Urinary bladder (tissue), 4 donors: Measurements from ENCODE around the gene UFD1. TPM values are rescaled to one million over a fixed set of nuclear protein-coding genes. Genes with fewer than 3 reads are reported as not detected.
"Not testable (repeated sequence)": the region's sequence is repeated elsewhere in the genome, so short reads cannot be mapped to it uniquely, and the experiment has no call there.

ENCODE experiments used
- DNase-seq: peaks from one replicate; pipeline ENCODE4 v3.0.0-alpha.2; 2015; ENCODE audit errors: extremely low spot score
- H3K27ac ChIP-seq: one replicate; pipeline ENCODE4 v1.5.1; 2013; ENCODE audit warnings: low read depth, mild to moderate bottlenecking, moderate library complexity
- H3K36me3 ChIP-seq: one replicate; pipeline ENCODE4 v1.6.1; 2013; ENCODE audit warnings: mild to moderate bottlenecking, moderate library complexity; ENCODE audit not compliant: insufficient read depth
- H3K4me1 ChIP-seq: one replicate; pipeline ENCODE4 v1.6.1; 2013; ENCODE audit warnings: mild to moderate bottlenecking, moderate library complexity; ENCODE audit not compliant: insufficient read depth
- H3K4me3 ChIP-seq: one replicate; pipeline ENCODE4 v1.5.1; 2013; ENCODE audit warnings: low read depth, low read length
- WGBS: extraction: QIAGEN DNeasy Blood & Tissue Kit; methylation state at CpG from one replicate; pipeline ENCODE4 v1.1.7; 2013; 5-methylcytosine and 5-hydroxymethylcytosine counted together
- polyA plus RNA-seq: library from polyadenylated mRNA; stranded (reverse); fragments of 200-250 nt; gene quantifications from one replicate; pipeline ENCODE4 v1.2.3, GENCODE V29; 2013
- total RNA-seq: library from RNA; depleted of rRNA; stranded (reverse); fragments of >200 nt; gene quantifications from one replicate; pipeline ENCODE4 v1.2.3, GENCODE V29; 2014
- donor health status: healthy with polysubstance abuse.
- donor health status: healthy.

The UFD1 gene
- total and polyA plus RNA-seq, 2 donors = 32.6 to 69.8 TPM

DNA sequence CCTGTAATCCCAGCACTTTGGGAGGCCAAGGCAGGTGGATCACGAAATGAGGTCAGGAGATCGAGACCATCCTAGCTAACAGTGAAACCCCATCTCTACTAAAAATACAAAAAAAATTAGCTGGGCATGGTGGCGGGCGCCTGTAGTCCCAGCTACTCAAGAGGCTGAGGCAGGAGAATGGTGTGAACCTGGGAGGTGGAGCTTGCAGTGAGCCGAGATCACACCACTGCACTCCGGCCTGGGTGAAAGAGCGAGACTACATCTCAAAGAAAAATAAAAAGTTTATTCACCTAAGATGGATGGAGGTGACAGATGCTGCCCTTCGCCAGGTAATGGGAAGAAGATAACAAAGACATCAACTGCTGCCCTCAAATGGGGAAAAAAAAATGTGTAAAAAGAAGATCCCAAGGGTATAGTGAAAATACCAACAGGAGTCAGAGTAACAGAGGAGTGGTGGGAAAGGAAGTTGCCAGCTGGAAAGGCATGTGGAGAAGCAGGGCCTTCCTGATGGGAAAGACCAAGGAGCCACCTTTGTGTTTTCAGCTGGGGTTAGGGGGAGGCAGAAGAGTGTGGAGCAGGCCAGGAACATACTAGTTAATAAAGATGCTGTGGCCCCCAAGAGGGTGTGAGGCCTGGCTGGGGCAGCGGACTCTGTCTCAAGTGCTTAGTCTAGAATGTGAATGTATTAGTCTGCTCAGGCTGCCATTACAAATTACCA is 42.4 kb downstream of the UFD1 start:
- not testable (repeated sequence) for H3K4me3 ChIP-seq, DNase-seq, H3K27ac ChIP-seq, H3K4me1 ChIP-seq, H3K36me3 ChIP-seq
- 90% methylated on average over 9 of the region's 9 CpGs for WGBS

DNA sequence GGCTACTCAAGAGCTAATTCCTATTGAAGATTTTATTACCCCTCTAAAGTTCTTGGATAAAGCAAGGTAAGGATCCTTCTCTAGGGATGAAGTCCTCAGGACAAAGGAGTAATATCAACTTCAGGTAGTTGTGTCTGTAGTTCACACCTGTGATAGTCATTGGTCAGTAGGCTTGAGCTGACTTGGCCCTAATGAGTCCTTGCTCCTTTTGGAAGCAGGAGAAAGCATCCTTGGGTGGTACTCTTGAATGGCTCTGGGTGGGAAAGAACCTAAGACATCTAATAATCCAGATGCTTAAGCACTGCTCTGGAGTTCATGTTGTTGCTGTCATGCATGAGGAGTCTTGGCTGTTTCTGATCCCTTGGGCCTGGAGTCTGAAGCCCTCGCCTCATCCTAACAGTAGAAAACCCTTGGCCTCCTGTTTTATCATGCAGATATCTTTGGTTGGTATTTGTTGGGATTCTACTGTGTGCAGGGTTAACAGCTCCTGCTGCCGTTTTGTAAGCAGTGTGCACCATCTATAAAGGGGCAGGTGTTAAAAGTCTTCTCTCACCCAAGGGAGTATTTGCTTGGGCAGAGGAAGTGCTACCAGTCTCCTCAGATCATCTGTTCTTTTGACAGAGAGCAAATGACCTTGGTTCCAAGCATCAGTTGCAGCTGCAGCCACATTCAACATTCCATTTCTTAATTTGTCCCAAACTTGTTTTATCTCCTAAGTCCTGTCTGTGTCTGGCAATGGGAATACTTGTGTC is 44.0 kb downstream of the UFD1 start:
- H3K36me3 ChIP-seq = no peaks in the 10 kb centered on the region
- no peaks in the 10 kb centered on the region for H3K4me1 ChIP-seq
- H3K27ac ChIP-seq = no peak overlapping the region
- H3K4me3 ChIP-seq = no peak overlapping the region
- DNase-seq = no peak
- WGBS = 86% methylated on average over 2 of the region's 2 CpGs

DNA sequence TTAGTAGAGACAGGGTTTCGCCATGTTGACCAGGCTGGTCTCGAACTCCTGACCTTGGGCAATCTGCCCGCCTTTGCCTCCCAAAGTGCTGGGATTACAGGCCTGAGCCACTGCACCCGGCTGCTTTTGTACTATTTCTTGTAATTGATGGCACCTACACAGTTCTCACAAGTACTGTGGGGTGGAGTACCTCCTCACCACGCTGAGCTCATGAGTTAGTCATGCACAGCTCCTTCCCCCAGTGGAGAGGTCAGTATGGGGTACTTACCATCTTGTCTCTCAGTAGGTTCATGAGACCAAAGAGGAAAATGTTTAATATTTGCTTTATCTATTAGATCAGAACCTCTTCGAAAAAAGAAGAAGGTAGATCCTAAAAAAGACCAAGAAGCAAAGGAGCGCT is 44.6 kb downstream of the UFD1 start:
- DNase-seq = no peak
- Histone ChIP-seq H3K4me1 (no peaks in the 10 kb centered on the region), H3K27ac (no peak overlapping the region), H3K36me3 (no peaks in the 10 kb centered on the region), H3K4me3 (no peak overlapping the region)
- 97% methylated on average over 7 of the region's 7 CpGs for WGBS

DNA sequence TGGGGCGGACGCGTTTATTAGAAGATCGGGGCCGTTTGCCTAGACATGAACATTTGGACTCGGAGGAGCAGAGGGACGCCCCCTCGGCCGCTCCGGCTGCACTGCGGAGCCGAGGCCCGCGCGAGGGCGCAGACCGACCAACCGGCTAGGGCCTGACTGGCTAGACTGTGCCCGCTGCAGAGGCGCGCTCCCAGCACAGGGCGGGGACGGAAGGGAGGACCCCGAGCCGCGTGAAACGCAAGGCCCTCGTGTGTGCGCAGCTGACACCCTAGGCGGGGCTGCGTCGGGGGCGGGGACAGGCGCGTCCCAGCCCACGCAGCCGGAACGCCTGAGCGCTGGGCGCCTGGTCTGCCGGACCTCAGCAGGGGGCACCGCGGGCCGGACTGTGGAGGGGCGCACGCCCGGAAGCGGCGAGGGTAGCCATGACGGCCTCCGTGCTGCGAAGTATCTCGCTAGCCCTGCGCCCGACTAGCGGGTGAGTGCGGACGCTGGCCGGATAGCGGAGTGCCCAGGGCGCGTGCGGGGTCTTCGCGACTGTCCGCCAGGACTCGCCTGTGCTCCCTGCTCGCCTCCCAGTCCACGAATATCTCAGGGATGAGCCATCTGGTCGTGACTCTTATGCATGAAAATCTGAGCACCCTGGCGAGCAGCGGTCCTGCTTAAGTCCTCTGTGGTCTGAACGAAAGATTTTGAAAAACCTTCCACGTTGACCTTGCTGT is 46.7 kb downstream of the UFD1 start, which contains the start of gene MRPL40:
Gene MRPL40, plus strand, starts transcription at position 413 of the 719 bp plus-strand sequence. Its CDS starts 10 bp downstream, at position 423.
- DNase-seq = peak; percentile 80
- Histone ChIP-seq H3K4me1 (no peaks in the 10 kb centered on the region), H3K4me3 (peak within 1 kb of the TSS; percentile 99), H3K36me3 (no peaks in the 10 kb centered on the region), H3K27ac (peak within 1 kb of the TSS; percentile 92)
- WGBS = under 1% methylated on average over 74 of the region's 74 CpGs

DNA sequence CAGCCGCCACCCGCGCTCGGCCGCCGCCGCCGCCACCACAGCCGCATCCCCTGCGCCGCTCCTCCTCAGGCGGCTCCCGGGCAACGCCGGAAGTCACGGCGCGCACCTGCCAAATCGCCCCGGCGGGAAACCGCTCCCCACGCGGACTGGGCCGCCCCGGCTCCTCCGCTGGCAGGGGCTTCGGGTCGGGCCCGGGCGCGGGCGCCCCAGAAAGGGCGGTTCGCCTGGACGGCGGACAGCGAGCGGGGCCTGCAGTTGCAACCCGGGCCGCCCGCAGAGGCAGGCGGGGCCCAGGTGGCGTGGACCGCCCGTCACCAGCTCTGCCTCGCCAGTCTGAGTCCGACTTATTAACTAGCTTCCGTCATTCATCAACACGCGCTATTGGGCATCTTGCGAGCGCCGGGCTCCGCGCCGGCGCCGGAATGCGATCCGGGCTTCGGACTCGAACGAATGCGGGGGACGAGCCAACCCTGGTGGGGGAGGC is 47.3 kb downstream of the UFD1 start, which contains the start of gene HIRA:
Gene HIRA, minus strand, starts transcription at position 85 of the 484 bp plus-strand sequence. CDS start 257 bp downstream, outside the sequence.
- H3K27ac ChIP-seq = peak within 1 kb of the TSS; percentile 92
- under 1% methylated on average over 66 of the region's 66 CpGs for WGBS
- H3K36me3 ChIP-seq = no peaks in the 10 kb centered on the region
- peak; percentile 26 for DNase-seq
- no peaks in the 10 kb centered on the region for H3K4me1 ChIP-seq
- peak within 1 kb of the TSS; percentile 99 for H3K4me3 ChIP-seq

DNA sequence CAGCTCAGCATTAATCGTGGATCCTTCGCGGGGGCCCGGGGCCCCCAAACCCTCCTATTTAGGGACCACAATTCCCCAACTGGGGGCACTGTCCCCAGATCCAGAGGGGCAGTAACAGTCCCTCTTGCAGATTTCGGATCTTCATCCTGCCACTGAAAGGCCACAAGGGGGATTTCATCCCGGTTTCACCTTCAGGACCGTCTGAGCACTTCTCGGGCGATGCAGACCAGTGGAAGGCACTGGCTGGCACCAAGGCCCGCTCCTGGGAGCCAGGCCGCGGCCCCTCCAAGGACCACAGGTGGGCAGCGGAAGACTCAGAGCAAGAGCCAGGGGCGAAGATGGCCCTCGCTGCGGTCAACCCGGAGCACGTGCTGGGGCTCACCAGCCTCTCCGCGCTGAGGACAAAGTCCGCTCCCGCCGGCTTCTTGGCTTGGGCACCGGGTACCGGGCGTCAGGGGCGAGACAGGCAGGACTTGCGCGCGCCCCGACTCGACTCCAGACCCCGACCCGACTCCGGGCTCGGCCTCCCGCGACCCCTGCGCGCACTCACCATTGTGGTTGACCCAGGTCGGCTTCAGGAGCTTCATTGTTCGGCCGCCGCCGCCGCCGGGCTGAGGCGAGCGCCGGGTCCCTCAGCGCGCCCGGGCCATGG is 48.0 kb downstream of the UFD1 start:
- Histone ChIP-seq H3K36me3 (no peaks in the 10 kb centered on the region), H3K27ac (peak overlapping the region; percentile 16), H3K4me3 (peak overlapping the region; percentile 99), H3K4me1 (no peaks in the 10 kb centered on the region)
- no peak for DNase-seq
- WGBS = under 1% methylated on average over 53 of the region's 53 CpGs

DNA sequence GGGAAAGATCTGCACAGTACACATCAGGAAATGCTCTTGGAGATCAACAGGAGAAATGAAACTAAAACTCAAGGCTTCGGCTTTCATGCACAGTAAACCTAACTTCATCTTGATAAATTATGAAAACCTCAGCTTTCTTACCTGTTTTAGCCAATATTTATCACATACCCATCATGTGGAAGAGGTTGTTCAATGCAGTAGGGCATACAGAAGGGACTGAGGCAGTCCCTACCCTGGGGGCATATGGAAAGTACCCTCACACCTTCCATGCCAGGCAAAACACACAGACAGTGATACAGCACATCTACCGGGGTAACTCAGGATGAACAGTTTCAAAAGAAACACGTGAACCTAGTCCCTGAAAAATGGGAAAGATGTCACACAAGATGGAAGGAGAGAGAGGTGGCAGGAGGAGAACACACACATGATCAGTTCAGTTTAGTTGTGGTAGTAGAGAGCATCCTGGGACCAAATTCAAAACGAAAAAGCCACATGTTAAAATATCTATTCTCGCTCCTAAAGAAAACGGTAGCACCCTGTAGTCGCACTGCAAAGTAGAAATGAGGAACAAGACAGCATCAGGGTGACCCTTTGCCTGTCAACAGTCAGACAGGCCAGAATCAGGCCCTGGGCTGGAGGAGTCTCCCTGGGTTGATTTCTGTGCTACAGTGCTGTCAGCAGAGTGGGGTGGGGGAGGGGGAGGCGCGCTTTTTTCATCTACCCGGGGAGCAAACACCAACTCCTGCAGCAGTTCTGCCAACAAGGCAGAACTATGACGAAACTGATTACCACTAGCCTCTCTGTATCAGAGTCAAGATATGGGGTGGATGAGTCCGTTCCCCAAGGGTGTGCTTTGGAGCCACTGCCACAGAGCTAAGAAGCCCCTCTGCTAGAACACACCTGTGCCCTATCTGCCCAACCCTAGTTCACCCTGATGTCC is 48.8 kb downstream of the UFD1 start:
- Histone ChIP-seq H3K36me3 (no peaks in the 10 kb centered on the region), H3K4me3 (peak overlapping the region; percentile 99), H3K27ac (no peak overlapping the region), H3K4me1 (no peaks in the 10 kb centered on the region)
- WGBS = 19% methylated on average over 12 of the region's 12 CpGs
- DNase-seq = no peak

DNA sequence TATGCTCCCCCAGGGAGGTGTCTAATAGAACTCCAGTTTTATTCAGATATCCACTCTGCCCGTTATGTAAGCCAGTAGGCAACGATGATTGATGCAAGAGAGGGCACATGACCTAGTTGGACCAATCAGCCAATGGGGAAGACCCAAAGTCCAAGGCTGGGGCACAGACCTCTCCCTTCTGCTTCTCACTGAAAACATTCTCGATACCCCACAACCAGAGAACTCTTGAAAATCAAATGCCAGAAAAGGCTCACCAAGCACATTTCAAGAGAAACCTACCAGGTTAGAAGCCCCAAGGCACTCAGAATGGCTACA is 54.9 kb downstream of the UFD1 start:
- Histone ChIP-seq H3K27ac (no peak overlapping the region), H3K4me1 (no peaks in the 10 kb centered on the region), H3K4me3 (no peak overlapping the region), H3K36me3 (no peaks in the 10 kb centered on the region)
- 86% methylated on average over 3 of the region's 3 CpGs for WGBS
- no peak for DNase-seq

DNA sequence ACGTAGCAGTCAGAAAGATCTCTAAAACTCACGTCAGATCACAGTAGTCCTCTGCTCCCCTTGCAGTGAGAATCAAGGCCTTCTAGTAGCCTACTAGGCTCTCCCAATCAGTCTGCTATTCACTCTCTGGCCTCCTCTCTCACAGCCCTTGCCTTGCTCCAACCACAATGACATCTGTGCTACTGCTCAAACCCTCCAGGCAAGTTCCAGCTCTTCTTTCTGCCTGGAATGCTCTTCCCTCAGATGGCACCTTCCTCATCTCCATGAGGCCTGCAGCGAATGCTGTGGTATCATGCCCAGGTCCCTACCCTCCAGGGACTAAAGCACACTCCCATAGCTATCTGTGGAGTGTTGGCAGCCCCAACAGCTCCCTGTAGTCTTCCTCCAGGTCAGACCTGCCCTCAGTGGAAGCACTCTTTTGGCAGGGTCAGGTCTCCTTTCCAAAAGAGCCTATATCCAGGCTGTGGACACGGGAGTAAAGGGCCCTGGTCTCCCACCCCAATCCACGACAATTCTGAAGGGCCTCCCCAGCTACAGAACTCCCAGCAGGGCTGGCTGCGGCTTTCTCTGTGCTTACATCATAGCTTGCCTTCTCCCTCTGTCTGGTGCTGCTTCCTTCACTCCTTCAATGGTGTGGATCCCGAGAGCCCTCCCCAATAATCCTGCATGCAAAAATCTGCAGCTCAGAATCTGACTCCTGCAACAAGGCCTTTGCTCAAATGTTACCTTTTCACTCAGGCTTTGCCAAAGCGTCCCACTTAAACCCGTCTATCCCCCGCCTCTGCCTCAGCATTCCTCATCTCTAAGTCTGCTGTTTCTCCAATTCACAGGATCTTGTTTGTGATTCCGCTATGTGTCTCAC is 56.3 kb downstream of the UFD1 start:
- Histone ChIP-seq H3K4me1 (no peaks in the 10 kb centered on the region), H3K27ac (no peak overlapping the region), H3K36me3 (no peaks in the 10 kb centered on the region), H3K4me3 (no peak overlapping the region)
- 85% methylated on average over 11 of the region's 11 CpGs for WGBS
- no peak for DNase-seq

DNA sequence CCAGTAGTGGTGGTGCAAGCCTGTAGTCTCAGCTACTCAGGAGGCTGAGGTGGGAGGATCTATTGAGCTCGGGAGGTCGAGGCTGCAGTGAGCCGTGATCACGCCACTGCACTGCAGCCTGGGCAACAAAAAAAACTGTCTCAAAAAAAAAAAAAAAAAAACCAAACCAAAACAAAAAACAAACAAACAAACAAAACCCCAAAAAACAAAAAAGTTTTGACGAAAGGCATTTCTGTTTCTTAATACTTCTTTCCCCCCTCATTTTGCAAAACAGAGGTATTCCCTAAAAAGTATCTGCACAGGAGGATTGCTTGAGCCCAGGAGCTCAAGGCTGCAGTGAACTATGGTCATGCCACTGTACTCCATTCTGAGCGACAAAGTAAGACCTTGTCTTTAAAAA is 58.7 kb downstream of the UFD1 start:
- Histone ChIP-seq H3K4me1 (no peaks in the 10 kb centered on the region), H3K36me3 (no peaks in the 10 kb centered on the region), H3K27ac (no peak overlapping the region), H3K4me3 (no peak overlapping the region)
- DNase-seq = no peak
- 92% methylated on average over 6 of the region's 6 CpGs for WGBS

DNA sequence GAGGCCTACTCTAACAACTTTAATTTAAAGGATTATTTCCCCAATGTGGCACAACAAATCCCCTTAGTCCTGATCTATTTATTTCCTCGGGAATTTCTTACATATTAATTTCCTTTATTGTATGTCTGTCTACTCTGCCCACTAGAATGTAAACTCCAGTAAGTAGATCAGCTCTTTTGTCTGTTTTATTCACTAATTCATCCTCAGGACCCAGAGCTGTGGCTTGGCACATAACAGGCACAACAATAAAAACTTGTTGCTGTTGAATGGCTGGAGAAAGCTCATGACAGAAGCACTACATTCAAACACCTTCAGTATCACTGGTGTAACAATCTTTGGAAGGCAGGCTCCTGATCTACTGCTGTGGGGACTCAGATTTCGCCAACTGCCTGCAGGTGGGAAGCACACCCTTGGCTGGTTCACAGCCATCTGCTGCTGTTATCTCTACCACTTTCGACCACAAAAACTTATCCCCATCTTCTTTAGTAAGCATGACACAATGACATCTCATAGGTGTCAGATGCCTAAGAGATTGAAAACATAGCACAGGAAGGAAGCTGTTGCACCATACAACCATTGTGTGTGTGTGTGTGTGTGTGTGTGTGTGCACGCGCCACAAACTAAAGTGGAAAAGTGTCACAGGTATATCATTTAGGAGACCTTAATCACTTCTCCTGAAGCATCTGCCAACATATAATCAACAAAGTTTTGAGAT is 59.4 kb downstream of the UFD1 start:
- no peaks in the 10 kb centered on the region for H3K36me3 ChIP-seq
- 79% methylated on average over 5 of the region's 5 CpGs for WGBS
- no peak overlapping the region for H3K4me3 ChIP-seq
- H3K4me1 ChIP-seq = no peaks in the 10 kb centered on the region
- no peak overlapping the region for H3K27ac ChIP-seq
- no peak for DNase-seq
